ENCODE data around the gene KLF16. TPM values are rescaled to one million over a fixed set of nuclear protein-coding genes. Genes with fewer than 3 reads are reported as not detected.

The KLF16 gene
- total RNA-seq, 4 donors from 2014 or later: 1.4 to 7.1 (median 5.5) TPM

GRCh38 chr19:1857648-1858326, 5.6 kb downstream of the KLF16 start:
- Histone ChIP-seq H3K9me3 (no peaks in the 10 kb centered on the region), H3K27me3 (peaks cover 67% of the 10 kb centered on the region), H3K4me1 (peaks cover 0 to 99% (median 78%) of the 10 kb centered on the region in 3 donors), H3K4me3 (peak overlapping the region in 1 of 2 donors; percentile 57), H3K27ac (peak overlapping the region; percentile 54 to 89 (median 84)), H3K36me3 (no peaks in the 10 kb centered on the region)
- 31 to 36% methylated on average over 7 of the region's 16 CpGs for WGBS, 2 donors (ENCODE audit: low coverage in 1 of 2)
- TF ChIP-seq, protein P1, sequence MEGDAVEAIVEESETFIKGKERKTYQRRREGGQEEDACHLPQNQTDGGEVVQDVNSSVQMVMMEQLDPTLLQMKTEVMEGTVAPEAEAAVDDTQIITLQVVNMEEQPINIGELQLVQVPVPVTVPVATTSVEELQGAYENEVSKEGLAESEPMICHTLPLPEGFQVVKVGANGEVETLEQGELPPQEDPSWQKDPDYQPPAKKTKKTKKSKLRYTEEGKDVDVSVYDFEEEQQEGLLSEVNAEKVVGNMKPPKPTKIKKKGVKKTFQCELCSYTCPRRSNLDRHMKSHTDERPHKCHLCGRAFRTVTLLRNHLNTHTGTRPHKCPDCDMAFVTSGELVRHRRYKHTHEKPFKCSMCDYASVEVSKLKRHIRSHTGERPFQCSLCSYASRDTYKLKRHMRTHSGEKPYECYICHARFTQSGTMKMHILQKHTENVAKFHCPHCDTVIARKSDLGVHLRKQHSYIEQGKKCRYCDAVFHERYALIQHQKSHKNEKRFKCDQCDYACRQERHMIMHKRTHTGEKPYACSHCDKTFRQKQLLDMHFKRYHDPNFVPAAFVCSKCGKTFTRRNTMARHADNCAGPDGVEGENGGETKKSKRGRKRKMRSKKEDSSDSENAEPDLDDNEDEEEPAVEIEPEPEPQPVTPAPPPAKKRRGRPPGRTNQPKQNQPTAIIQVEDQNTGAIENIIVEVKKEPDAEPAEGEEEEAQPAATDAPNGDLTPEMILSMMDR (IDR thresholded peaks at IDR 0.05): no peak
- TF ChIP-seq POLR2AphosphoS5 (IDR thresholded peaks at IDR 0.05) (no peak), EP300 (IDR thresholded peaks at IDR 0.05) (no peak), POLR2A (IDR thresholded peaks at IDR 0.05) (no peak)
- ATAC-seq: no peak

GRCh38 chr19:1856698-1857603, 6.4 kb downstream of the KLF16 start:
- TF ChIP-seq POLR2A (IDR thresholded peaks at IDR 0.05): peak in 1 of 2 donors; percentile 10
- TF ChIP-seq, protein P1 (IDR thresholded peaks at IDR 0.05): no peak
- no peak for TF ChIP-seq EP300 (IDR thresholded peaks at IDR 0.05)
- TF ChIP-seq POLR2AphosphoS5 (IDR thresholded peaks at IDR 0.05): peak; percentile 41
- no CpG with 5 or more reads among the region's 73 CpGs for WGBS, 2 donors (ENCODE audit: low coverage in 1 of 2)
- Histone ChIP-seq H3K4me1 (peaks cover 0 to 100% (median 74%) of the 10 kb centered on the region in 3 donors), H3K27me3 (peaks cover 69% of the 10 kb centered on the region), H3K4me3 (peak overlapping the region; percentile 35 to 57), H3K9me3 (no peaks in the 10 kb centered on the region), H3K27ac (peak overlapping the region; percentile 54 to 89 (median 84)), H3K36me3 (no peaks in the 10 kb centered on the region)
- ATAC-seq: peak; percentile 69

DNA sequence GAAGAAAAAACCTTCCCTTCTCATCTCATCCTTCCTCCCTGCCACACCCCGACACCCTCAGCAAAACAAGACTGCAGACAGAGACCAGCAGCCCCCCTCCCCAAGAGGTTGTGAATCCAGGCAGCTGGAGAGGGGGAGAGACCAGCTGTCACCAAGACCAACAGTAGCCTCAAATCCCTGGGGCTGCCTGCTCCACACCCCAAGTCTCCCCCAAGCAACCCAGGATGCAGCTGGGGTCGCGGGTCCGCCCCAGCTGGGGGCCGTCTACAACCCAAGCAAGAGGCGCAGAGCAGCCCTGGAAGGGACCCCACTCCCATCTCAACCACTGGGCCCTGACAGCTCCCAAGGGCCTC, 7.1 kb downstream of the KLF16 start:
- no peak for ATAC-seq
- Histone ChIP-seq H3K36me3 (no peaks in the 10 kb centered on the region), H3K9me3 (no peaks in the 10 kb centered on the region), H3K27me3 (peaks cover 70% of the 10 kb centered on the region), H3K27ac (peak overlapping the region; percentile 54 to 89 (median 84)), H3K4me1 (peaks cover 0 to 100% (median 67%) of the 10 kb centered on the region in 3 donors), H3K4me3 (peak overlapping the region; percentile 35 to 57)
- no CpG with 5 or more reads among the region's 6 CpGs for WGBS, 2 donors (ENCODE audit: low coverage in 1 of 2)
- TF ChIP-seq POLR2A (IDR thresholded peaks at IDR 0.05): no peak
- TF ChIP-seq, protein P1 (IDR thresholded peaks at IDR 0.05): no peak
- TF ChIP-seq POLR2AphosphoS5 (IDR thresholded peaks at IDR 0.05): no peak
- no peak for TF ChIP-seq EP300 (IDR thresholded peaks at IDR 0.05)

- Histone ChIP-seq H3K36me3 (no peaks in the 10 kb centered on the region), H3K27ac (peak overlapping the region; percentile 54 to 89 (median 84)), H3K4me1 (peaks cover 0 to 95% (median 63%) of the 10 kb centered on the region in 3 donors), H3K27me3 (peaks cover 68% of the 10 kb centered on the region), H3K4me3 (peak overlapping the region in 1 of 2 donors; percentile 57), H3K9me3 (no peaks in the 10 kb centered on the region)
- TF ChIP-seq, protein P1 (IDR thresholded peaks at IDR 0.05): no peak
- TF ChIP-seq POLR2A (IDR thresholded peaks at IDR 0.05) (no peak), EP300 (IDR thresholded peaks at IDR 0.05) (no peak), POLR2AphosphoS5 (IDR thresholded peaks at IDR 0.05) (no peak)
- WGBS, 2 donors (ENCODE audit: low coverage in 1 of 2): 35% methylated on average over 4 of the region's 13 CpGs; no CpG with 5 or more reads in 1 of the 2 donors
- ATAC-seq: no peak
These were observed 7.5 kb downstream of the KLF16 start for GRCh38 chr19:1855828-1856255.

All from gastroesophageal sphincter (tissue), 4 donors.